HUES48 (cell line): ENCODE data around the gene STMP1.

Source experiments
- H3K27ac ChIP-seq: one replicate; pipeline ENCODE4 v1.7.0; 2013; ENCODE audit warnings: low read depth, low read length, inconsistent platforms
- H3K27me3 ChIP-seq: 2 replicates; pipeline ENCODE4 v1.6.1; 2013; ENCODE audit warnings: mild to moderate bottlenecking, low read length; ENCODE audit not compliant: control insufficient read depth, insufficient read depth
- H3K36me3 ChIP-seq: 2 replicates; pipeline ENCODE4 v1.6.1; 2013; ENCODE audit warnings: low read length; ENCODE audit not compliant: control insufficient read depth, insufficient read depth
- H3K4me1 ChIP-seq: 2 replicates; pipeline ENCODE4 v1.6.1; 2013; ENCODE audit warnings: mild to moderate bottlenecking, low read length; ENCODE audit not compliant: control insufficient read depth, insufficient read depth
- H3K4me3 ChIP-seq: 2 replicates; pipeline ENCODE4 v1.5.1; 2013; ENCODE audit warnings: mild to moderate bottlenecking, low read depth, low read length
- H3K9ac ChIP-seq: 2 replicates; pipeline ENCODE4 v1.6.1; 2013; ENCODE audit warnings: mild to moderate bottlenecking, low read depth, low read length, moderate library complexity
- H3K9me3 ChIP-seq: 2 replicates; pipeline ENCODE4 v1.6.1; 2013; ENCODE audit warnings: low read length; ENCODE audit not compliant: control insufficient read depth, insufficient read depth

STMP1 gene

GRCh38 chr7:135721198-135721820, 59.0 kb downstream of the STMP1 start:
- H3K9ac ChIP-seq: no peak overlapping the region
- H3K27ac ChIP-seq: no peak overlapping the region
- no peaks in the 10 kb centered on the region for H3K36me3 ChIP-seq
- no peaks in the 10 kb centered on the region for H3K4me1 ChIP-seq
- H3K4me3 ChIP-seq: no peak overlapping the region
- no peaks in the 10 kb centered on the region for H3K27me3 ChIP-seq
- H3K9me3 ChIP-seq: no peaks in the 10 kb centered on the region

GRCh38 chr7:135723411-135723810, 61.1 kb downstream of the STMP1 start:
- H3K4me1 ChIP-seq: peaks cover 2% of the 10 kb centered on the region
- H3K27ac ChIP-seq: no peak overlapping the region
- H3K36me3 ChIP-seq: no peaks in the 10 kb centered on the region
- no peaks in the 10 kb centered on the region for H3K27me3 ChIP-seq
- no peak overlapping the region for H3K9ac ChIP-seq
- H3K9me3 ChIP-seq: no peaks in the 10 kb centered on the region
- H3K4me3 ChIP-seq: no peak overlapping the region
